ENCODE results near the gene MYADM.

DNA sequence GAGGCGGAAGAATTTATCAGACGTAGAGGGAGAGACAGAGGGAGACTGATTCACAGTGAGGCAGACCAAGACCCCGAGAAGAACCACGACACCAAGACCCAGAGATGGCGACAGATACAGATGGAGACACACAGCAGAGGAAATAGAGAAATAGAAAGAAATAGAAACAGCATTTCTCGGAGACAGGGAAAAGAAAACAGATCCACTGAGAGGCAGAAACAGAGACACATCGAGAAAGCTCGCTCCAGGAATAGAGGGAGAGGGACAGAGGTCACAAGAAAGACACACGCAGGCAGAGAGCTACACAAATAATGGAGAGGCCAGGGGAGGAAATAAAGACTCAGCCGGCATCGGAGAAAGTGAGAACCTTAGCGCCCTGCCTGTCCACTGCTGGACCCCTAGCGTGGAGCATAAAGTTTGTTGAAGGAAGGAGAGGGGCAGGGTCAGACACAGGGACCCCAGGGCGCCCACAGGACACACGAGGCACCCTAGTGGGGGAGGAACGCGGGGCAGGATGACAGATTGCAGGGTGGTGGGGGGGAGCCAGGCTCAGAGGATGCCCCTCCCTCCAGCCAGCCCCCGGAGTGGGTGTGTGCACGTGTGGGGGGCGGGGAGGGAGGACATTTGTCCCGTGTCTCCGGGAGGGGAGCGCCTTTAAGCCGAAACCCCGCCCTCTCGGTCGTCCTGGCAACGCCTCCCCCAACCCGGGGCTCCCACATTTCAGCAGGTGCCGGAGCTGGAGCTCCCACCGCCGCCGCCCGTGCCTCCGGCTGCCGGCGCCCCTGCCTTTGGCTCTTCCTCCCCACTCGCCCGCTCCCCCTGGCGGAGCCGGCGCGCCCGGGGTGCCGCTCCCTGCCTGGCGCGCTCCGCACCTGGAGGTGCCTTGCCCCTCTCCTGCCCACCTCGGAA, 14.1 kb downstream of the MYADM start, which contains the start of gene PRKCG:
- TF ChIP-seq, protein P1, sequence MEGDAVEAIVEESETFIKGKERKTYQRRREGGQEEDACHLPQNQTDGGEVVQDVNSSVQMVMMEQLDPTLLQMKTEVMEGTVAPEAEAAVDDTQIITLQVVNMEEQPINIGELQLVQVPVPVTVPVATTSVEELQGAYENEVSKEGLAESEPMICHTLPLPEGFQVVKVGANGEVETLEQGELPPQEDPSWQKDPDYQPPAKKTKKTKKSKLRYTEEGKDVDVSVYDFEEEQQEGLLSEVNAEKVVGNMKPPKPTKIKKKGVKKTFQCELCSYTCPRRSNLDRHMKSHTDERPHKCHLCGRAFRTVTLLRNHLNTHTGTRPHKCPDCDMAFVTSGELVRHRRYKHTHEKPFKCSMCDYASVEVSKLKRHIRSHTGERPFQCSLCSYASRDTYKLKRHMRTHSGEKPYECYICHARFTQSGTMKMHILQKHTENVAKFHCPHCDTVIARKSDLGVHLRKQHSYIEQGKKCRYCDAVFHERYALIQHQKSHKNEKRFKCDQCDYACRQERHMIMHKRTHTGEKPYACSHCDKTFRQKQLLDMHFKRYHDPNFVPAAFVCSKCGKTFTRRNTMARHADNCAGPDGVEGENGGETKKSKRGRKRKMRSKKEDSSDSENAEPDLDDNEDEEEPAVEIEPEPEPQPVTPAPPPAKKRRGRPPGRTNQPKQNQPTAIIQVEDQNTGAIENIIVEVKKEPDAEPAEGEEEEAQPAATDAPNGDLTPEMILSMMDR (IDR thresholded peaks at IDR 0.05; ENCODE audit: low read depth, low read length, poor library complexity, severe bottlenecking), result no peak
- TF ChIP-seq EZH2phosphoT487 (IDR thresholded peaks at IDR 0.05; ENCODE audit: borderline replicate concordance, low read length), result no peak
